ENCODE measurements around the gene IL17B.
"Not testable (repeated sequence)": the region's sequence is repeated elsewhere in the genome, so short reads cannot be mapped to it uniquely, and the experiment has no call there.

Gene IL17B

DNA sequence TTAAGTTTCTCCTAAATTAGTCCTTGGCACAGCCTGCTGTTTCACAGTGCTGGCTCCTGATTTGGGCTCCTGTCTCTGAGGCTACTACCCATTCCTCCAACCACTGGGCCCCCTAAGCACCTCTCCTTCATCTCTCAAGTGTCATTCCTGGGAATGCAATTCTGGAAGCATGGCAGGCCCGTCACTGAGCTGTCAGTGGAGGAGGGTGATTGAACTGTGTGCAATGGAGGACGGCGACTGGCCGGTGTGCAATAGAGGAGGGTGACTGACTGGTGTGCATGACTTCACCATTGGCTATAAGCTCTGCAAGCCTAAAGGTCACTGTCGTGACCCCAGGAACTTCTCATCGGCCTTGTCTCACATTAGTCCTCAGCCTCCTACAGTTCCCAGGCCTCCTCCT is 12.4 kb upstream of the IL17B start:
- Mint-ChIP-seq H3K27me3 (no peaks in the 10 kb centered on the region), H3K9me3 (no peaks in the 10 kb centered on the region), H3K36me3 (no peaks in the 10 kb centered on the region), H3K27ac (no peak overlapping the region), H3K4me1 (no peaks in the 10 kb centered on the region), H3K4me3 (no peak overlapping the region)

DNA sequence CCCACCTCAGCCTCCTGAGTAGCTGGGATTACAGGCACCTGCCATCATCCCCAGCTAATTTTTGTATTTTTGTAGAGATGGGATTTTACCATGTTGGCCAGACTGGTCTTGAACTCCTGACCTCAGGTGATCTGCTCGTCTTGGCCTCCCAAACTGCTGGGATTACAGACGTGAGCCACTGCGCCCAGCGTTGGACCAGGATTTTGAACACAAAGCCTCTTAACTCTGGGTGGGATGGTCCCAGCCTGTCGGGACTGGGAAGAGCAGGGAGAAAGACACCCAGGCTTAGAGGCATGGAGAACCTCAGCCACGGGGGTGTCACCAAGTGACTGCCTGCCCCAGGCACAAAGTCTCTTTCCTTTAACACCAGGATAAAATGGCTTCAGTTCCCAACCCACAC is 12.0 kb upstream of the IL17B start:
- H3K27me3 Mint-ChIP-seq, H3K36me3 Mint-ChIP-seq, H3K27ac Mint-ChIP-seq, H3K9me3 Mint-ChIP-seq, H3K4me3 Mint-ChIP-seq, H3K4me1 Mint-ChIP-seq: not testable (repeated sequence)

DNA sequence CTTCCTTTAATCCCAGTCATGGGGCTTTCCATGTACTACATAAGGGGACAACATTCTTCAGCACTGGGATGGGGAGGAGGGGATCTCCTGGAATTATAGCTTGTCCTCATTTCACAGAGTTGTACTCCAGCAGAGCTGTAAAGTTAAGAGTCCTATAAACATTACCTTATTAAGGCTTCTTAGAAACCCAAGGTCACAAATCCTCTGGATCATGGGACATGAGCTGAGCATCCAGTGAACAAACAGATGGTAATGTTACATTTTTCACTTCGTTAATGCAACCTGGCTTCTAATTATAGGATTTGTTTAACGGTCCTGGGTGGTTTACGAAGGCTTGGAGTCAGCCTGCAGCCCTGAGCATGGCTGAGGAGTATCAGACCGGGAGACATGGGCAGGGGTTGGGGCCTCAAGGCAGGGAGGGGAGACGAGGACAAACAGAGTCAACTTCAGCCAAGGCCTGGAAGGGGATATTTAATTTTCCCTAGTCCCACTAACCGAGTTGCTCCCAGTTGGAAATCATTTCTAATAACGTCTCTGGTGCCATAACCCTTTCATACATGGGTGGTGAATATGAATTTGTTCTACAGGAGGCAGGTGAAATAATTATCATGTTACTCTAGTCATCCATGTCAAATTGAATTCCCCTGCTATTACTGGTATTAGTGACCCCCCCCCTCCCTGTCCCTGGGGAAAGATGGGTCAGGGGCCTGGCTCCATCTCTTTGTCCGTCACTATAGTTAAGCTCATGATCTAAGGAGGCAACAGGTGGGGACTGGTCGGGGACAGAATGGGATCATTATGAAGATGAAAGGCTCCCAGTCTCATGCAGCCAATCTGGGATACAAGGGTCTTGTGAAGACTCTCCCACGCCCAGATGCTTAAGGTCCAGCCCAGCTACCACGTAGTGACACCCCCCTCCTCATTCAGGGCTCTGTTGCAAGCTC is 10.7 kb upstream of the IL17B start:
- Mint-ChIP-seq H3K4me1 (no peaks in the 10 kb centered on the region), H3K36me3 (no peaks in the 10 kb centered on the region), H3K9me3 (no peaks in the 10 kb centered on the region), H3K27me3 (no peaks in the 10 kb centered on the region), H3K27ac (no peak overlapping the region), H3K4me3 (no peak overlapping the region)

DNA sequence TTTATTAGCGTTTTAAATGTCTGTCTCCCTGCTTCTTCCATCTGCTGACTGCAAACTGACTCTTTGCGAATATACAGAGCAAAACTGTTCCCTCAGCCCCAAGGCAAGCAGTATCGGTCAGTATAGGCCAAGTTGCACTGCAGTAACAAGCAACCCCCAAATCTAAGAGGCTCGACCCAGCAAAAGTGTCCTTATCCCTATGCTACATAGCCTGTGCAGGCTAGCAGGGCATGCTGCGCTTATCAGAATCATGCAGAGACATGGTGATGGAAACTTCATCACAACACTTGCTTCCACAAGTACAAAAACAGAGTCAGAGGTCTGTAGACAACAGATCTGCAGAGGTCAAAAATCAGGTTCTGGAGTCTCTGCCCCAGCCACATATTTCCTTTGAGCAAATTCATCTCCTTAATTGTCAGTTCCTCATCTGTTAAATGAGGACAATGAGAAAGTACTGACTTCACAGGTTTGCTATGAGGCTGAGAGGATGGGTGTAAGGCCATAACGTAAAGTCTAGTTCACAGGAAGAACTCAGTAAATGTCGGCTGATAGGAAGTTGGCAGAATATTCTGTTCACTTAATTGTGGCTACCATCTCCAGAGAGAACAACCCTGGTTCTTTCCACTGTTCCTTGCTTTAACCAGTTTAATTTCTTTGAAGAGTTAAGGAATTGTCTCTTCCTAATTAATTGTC is 9.6 kb upstream of the IL17B start:
- H3K36me3 Mint-ChIP-seq, result no peaks in the 10 kb centered on the region

DNA sequence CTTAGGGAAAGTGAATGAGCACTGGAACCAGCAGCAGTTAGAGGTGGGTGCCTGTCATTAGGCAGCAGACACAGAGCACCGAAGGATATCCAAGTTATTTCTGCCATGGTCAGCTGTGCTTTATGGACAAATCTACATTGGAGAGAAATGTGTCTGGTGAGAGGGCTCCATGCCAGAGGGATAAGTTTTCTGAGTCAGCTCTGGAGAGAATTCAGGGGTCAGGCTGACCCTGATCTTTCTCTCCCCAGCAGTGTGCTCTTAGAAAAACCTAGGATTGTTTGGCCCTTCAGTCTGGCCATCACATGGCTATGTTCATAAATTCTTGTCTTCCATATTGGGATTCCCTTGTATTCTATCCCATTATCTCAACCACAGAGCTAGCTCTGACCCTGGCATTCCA is 8.9 kb upstream of the IL17B start:
- no peaks in the 10 kb centered on the region for H3K9me3 Mint-ChIP-seq
- H3K4me1 Mint-ChIP-seq, result no peaks in the 10 kb centered on the region
- H3K4me3 Mint-ChIP-seq, result no peak overlapping the region
- no peaks in the 10 kb centered on the region for H3K36me3 Mint-ChIP-seq
- H3K27me3 Mint-ChIP-seq, result no peaks in the 10 kb centered on the region
- H3K27ac Mint-ChIP-seq, result no peak overlapping the region

More for the DNA sequence above, 9.6 kb upstream of the IL17B start:
- no peaks in the 10 kb centered on the region for H3K9me3 Mint-ChIP-seq
- no peak overlapping the region for H3K4me3 Mint-ChIP-seq
- no peaks in the 10 kb centered on the region for H3K27me3 Mint-ChIP-seq
- no peak overlapping the region for H3K27ac Mint-ChIP-seq
- H3K4me1 Mint-ChIP-seq, result no peaks in the 10 kb centered on the region

DNA sequence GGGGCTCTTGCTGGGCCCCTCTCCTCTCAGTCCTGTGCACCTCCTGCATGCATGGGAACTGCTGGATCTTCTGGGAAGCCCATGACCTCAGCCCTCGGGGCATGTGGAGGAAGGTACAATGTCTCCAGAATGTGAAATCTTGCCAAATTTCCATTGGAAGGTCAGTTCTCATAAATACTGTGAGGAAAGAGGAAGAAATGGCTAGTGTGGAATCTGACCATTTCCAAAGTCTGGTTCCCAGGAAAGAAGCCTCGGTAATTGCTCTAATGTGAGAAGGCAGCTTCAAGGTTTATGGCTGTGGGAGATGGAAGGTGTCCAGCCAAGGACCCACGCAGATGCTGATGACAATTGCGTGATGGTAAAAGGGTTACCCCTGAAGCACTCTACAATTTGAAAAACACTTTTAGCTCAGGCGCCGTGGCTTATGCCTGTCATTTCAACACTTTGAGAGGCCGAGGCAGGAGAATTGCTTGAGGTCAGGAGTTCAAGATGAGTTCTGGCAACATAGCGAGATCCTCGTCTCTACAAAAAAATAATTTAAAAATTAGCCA is 8.1 kb upstream of the IL17B start:
- H3K36me3 Mint-ChIP-seq, result no peaks in the 10 kb centered on the region
- no peaks in the 10 kb centered on the region for H3K4me1 Mint-ChIP-seq
- H3K27ac Mint-ChIP-seq, result no peak overlapping the region
- no peaks in the 10 kb centered on the region for H3K9me3 Mint-ChIP-seq
- no peak overlapping the region for H3K4me3 Mint-ChIP-seq
- H3K27me3 Mint-ChIP-seq, result no peaks in the 10 kb centered on the region

DNA sequence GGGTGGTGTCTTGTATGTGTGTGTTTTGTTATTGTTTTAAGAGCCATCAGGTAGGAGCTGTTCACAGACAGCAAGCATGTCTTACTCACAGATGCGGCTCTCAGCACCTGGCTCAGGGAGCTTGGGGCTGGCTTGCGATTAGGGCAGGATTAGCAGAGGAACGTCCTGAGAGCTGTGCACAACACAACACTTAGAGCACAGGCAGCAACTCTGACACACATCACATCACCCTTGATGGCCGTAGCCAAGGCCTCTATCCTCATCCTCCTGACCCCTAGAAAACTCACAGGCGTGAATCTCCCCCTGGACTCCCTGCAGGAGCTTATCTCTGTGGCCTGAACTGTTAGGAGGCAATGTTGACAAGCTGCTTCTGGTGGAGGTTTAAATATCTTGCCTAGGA is 7.1 kb upstream of the IL17B start:
- H3K27ac Mint-ChIP-seq, result no peak overlapping the region
- no peaks in the 10 kb centered on the region for H3K9me3 Mint-ChIP-seq
- no peaks in the 10 kb centered on the region for H3K36me3 Mint-ChIP-seq
- no peak overlapping the region for H3K4me3 Mint-ChIP-seq
- no peaks in the 10 kb centered on the region for H3K27me3 Mint-ChIP-seq
- H3K4me1 Mint-ChIP-seq, result no peaks in the 10 kb centered on the region

DNA sequence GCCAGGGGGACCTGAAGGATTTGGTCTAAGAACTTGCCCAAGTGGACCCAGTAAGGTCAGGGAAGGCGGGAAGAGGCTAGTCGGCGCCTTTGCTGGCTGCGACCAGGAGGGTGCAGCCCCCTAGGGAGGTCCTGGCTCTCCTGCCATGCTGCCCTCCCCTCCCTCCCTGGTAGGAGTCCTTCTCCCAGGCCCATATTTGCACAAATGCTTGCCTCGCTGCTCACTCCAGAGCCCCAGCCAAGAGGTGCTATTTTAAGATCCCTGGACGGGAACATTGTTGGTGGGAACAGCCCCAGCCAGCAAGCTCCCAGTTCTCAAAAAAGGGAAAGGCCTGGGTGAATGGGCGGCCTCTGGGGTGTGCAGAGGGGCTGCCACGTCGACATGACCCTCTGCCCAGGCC is 4.3 kb upstream of the IL17B start:
- H3K27me3 Mint-ChIP-seq, result no peaks in the 10 kb centered on the region
- no peaks in the 10 kb centered on the region for H3K36me3 Mint-ChIP-seq
- H3K9me3 Mint-ChIP-seq, result no peaks in the 10 kb centered on the region

DNA sequence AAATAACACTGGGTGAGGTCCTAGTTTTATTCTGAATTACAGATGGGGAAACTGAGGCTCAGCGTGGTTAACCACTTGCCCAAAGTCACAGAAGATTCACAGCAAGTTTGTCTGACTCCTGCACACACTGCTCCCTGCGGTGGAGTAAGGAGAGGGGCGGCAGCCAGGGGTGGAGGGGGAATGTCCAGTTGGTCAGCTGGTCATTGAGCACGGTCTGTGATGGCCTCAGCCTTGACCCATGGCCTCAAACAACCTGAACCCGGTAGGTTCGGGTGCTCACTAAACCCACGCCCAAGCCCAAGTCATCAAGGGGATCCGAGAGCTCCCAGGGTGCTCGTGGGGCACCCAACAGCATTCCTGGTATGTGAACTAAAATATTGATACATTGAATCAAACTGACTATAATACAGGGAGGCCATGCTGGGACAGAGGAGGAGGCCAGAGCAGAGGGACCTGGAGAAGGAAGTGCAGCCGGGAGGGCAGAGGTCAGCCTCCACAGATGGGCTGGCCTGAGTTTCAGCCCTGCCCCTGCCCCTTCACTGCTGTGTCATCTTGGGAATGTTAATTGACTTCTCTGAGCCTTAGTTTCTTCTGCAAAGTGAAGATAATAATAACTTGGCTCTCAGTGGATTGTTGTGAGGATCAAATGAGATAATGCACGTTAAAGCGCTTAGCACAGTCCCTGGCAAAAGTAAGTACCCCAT is 3.6 kb upstream of the IL17B start:
- no peaks in the 10 kb centered on the region for H3K36me3 Mint-ChIP-seq
- no peak overlapping the region for H3K4me3 Mint-ChIP-seq
- no peaks in the 10 kb centered on the region for H3K4me1 Mint-ChIP-seq
- no peaks in the 10 kb centered on the region for H3K27me3 Mint-ChIP-seq
- no peaks in the 10 kb centered on the region for H3K9me3 Mint-ChIP-seq
- H3K27ac Mint-ChIP-seq, result no peak overlapping the region

More for the DNA sequence above, 4.3 kb upstream of the IL17B start:
- H3K4me3 Mint-ChIP-seq, result no peak overlapping the region
- no peaks in the 10 kb centered on the region for H3K4me1 Mint-ChIP-seq
- H3K27ac Mint-ChIP-seq, result no peak overlapping the region

DNA sequence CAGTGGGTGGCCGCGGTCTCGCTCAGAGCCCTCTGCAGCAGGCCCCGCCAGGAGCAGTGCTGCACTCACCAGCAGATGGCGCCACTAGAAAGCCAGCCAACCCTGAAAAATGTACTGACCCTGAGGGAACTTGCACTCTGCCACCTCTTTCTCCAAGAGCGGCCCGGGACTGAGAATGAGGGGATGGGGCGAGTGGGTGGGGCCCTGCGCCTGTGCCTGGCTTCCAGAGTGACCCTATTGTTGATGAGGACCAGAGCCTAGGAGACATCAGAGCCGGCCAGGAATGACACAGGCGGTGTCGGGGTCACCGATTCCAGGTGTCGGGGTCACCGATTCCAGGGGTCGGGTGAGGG is 2.9 kb upstream of the IL17B start:
- no peaks in the 10 kb centered on the region for H3K9me3 Mint-ChIP-seq
- no peaks in the 10 kb centered on the region for H3K36me3 Mint-ChIP-seq
- no peaks in the 10 kb centered on the region for H3K4me1 Mint-ChIP-seq
- no peaks in the 10 kb centered on the region for H3K27me3 Mint-ChIP-seq
- no peak overlapping the region for H3K4me3 Mint-ChIP-seq
- H3K27ac Mint-ChIP-seq, result peak overlapping the region; percentile 6

DNA sequence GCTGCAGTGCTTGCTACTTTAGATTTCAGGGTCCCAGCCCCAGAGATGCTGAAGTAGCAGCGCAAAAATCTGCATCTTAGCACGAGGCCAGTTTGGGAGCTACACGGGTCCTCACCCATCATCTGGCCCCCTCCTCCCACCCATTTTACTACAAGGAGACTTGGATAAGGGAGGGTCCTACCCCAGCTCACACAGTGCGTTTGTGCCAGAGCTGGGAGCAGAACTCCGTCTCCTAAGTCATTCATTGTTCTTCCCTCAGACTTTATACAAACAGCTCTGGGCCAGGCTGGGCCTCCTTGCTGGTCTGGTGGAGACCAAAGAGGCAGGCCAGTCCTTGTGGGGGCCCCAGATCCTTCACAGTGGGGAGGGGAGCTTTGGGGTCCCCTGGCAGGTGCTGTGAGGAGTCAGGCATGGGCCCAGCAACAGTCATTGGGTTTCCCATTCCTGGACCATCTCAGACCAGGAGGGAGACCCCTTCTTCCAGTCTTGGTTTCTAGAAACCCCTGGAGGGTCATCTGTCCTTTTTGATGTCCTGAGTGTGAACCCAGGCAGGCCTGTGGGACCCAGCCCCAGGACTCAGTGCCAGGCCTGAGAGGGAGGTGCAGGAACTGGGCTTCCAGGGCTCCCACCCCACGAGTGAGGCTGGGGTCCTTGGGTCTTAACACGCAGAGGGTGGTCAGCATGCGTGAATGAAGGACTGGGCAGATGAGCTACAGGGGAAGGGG is 2.3 kb upstream of the IL17B start:
- H3K27ac Mint-ChIP-seq, result no peak overlapping the region
- no peaks in the 10 kb centered on the region for H3K9me3 Mint-ChIP-seq
- no peaks in the 10 kb centered on the region for H3K4me1 Mint-ChIP-seq
- H3K4me3 Mint-ChIP-seq, result no peak overlapping the region
- H3K27me3 Mint-ChIP-seq, result no peaks in the 10 kb centered on the region
- no peaks in the 10 kb centered on the region for H3K36me3 Mint-ChIP-seq

DNA sequence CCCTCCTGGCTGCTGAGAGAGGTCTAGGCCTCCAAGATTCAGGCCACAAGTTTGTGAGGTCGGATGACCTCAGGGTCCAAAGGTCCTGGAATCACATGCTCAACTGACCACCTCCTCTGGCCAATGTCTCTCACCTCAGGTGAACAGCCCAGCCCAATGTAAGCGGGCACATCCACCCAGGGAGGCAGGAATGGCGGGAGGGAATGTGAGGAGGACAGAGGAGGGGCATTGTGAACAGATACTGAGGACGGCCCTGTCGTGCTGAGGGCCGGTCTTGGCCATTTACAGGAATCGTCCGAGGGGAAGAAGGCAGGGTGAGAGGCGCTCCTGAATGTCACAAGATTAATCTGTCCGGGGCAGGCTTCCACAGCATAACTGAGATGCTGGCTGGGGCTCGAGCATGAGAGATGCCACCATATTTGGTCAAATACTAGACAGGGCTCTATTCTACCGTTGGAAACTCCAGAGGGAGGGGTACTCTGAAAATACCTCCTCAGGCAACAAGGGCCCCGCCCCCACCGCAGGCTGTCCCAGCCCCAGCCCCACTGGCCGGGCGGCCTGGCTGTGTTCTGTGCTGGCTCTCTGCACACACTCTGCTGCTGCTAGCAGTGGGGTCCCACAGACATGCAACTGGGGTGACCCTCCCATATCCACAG is 1.5 kb upstream of the IL17B start:
- no peak overlapping the region for H3K27ac Mint-ChIP-seq
- H3K27me3 Mint-ChIP-seq, result no peaks in the 10 kb centered on the region
- no peak overlapping the region for H3K4me3 Mint-ChIP-seq
- H3K4me1 Mint-ChIP-seq, result no peaks in the 10 kb centered on the region
- H3K36me3 Mint-ChIP-seq, result no peaks in the 10 kb centered on the region
- no peaks in the 10 kb centered on the region for H3K9me3 Mint-ChIP-seq

DNA sequence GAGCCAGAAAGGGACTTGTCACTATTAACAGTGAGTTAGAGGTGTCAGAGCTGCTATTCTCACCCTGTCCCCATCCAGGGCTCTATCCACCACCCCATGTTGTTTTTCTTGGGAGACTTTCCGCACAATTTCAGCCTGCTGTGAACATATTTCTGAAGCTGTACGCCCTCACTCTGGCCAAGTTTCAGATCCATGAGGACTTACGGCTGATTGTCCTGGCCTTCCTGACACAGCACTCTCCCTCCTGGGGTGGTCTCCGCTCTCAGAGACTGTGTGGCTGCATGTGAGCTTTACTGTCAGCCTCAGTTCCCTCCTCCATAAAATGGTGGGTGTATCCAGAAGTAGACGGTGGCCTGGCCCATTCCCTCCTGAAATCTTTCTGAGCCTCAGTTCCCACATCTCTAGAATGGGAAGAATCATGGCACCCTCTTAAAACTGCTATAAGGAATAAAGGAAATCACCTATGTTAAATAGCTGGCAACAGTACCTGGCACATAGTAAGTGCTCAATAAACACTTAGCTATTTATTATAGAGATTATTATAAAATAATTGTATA is 804 bp upstream of the IL17B start:
- H3K4me1 Mint-ChIP-seq, result no peaks in the 10 kb centered on the region
- H3K4me3 Mint-ChIP-seq, result no peak overlapping the region
- H3K27ac Mint-ChIP-seq, result no peak overlapping the region
- H3K27me3 Mint-ChIP-seq, result no peaks in the 10 kb centered on the region
- no peaks in the 10 kb centered on the region for H3K36me3 Mint-ChIP-seq
- no peaks in the 10 kb centered on the region for H3K9me3 Mint-ChIP-seq

DNA sequence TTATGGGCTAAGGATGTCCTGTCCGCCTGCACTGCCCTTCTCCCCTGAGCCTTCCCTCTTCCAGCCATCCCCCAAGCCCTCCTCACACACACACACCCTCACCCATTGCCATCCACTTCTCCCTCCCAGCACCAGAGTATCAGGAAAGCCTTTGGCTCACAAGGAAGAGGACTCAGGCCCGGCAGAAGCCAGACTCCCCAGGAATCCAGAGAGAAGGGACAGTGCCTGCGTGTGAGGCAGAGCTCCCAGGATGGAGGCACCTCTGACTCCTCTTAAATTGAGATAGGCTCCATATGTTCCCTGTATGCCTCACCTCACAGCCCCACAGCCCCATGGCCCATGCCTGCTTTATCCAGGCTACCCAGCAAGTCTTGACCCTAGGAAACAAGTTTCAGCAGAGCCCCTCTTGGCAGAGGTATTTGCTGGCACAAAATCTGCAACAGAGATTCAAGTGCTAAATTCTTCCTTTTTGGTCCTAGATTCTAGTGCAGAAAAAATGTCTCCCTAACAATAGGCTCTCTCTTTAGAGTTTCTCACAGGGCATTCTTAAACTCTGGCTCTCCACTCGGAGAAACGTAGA is 761 bp downstream of the IL17B start:
- no peaks in the 10 kb centered on the region for H3K9me3 Mint-ChIP-seq
- H3K4me1 Mint-ChIP-seq, result no peaks in the 10 kb centered on the region
- H3K27me3 Mint-ChIP-seq, result no peaks in the 10 kb centered on the region
- no peaks in the 10 kb centered on the region for H3K36me3 Mint-ChIP-seq
- H3K27ac Mint-ChIP-seq, result no peak overlapping the region
- no peak overlapping the region for H3K4me3 Mint-ChIP-seq

Data from activated naive CD4-positive, alpha-beta T cell treated with anti-CD3 and anti-CD28 coated beads, Interleukin-2, amount 50 U/mL, for 24 hours (primary cell).